Liver (tissue), 9 donors: ENCODE measurements around the gene TBC1D13. TPM values are rescaled to one million over a fixed set of nuclear protein-coding genes. Genes with fewer than 3 reads are reported as not detected.

Source experiments
- DNase-seq: peaks from one replicate; pipeline ENCODE4 v3.0.0-alpha.2; 2017; ENCODE audit warnings: low spot score
- H3K27ac ChIP-seq, 2 donors: one replicate each; pipeline ENCODE4 v1.7.0; 2013; ENCODE audit warnings: inconsistent platforms in 2 of 2, low read length in 2 of 2, control low read depth in 1 of 2, low read depth in 1 of 2, mild to moderate bottlenecking in 1 of 2
- H3K27me3 ChIP-seq, 4 donors: one replicate each; pipeline versions ENCODE4 v1.6.1 to v1.7.0; 2013; ENCODE audit warnings: low read length in 3 of 4, inconsistent platforms in 1 of 4, mild to moderate bottlenecking in 1 of 4, moderate library complexity in 1 of 4; ENCODE audit not compliant: control insufficient read depth in 4 of 4, insufficient read depth in 4 of 4
- H3K36me3 ChIP-seq, 4 donors: one replicate each; pipeline versions ENCODE4 v1.6.1 to v1.7.0; 2013; ENCODE audit warnings: low read length in 3 of 4, mild to moderate bottlenecking in 3 of 4, low read depth in 1 of 4, moderate library complexity in 1 of 4; ENCODE audit not compliant: control insufficient read depth in 4 of 4, insufficient read depth in 3 of 4
- H3K4me1 ChIP-seq, 4 donors: one replicate each; pipeline versions ENCODE4 v1.6.1 to v1.7.0; 2013; ENCODE audit warnings: low read length in 3 of 4, mild to moderate bottlenecking in 3 of 4, moderate library complexity in 1 of 4; ENCODE audit not compliant: control insufficient read depth in 4 of 4, insufficient read depth in 4 of 4
- H3K4me3 ChIP-seq, 3 donors: one replicate each; pipeline versions ENCODE4 v1.6.1 to v1.7.0; 2013; ENCODE audit warnings: low read length in 3 of 3, control low read depth in 1 of 3, low read depth in 1 of 3, mild to moderate bottlenecking in 1 of 3
- H3K9ac ChIP-seq, 2 donors: one replicate each; pipeline ENCODE4 v1.7.0; 2013; ENCODE audit warnings: low read length in 2 of 2, mild to moderate bottlenecking in 2 of 2, moderate library complexity in 2 of 2, control low read depth in 1 of 2, low read depth in 1 of 2
- H3K9me3 ChIP-seq, 4 donors: one replicate each; pipeline versions ENCODE4 v1.6.1 to v1.7.0; 2013; ENCODE audit warnings: low read length in 3 of 4; ENCODE audit not compliant: control insufficient read depth in 4 of 4
- CTCF ChIP-seq: fragments of 150-350 bp; IDR thresholded peaks from 2 replicates; pipeline ENCODE4 v1.5.1; 2017; ENCODE audit warnings: improper control_type of control experiment, low read depth, low read length; ENCODE audit not compliant: missing input control
- FOXA1 ChIP-seq: IDR thresholded peaks from 2 replicates; pipeline ENCODE4 v1.6.1; 2016; ENCODE audit warnings: antibody characterized with exemption
- FOXA2 ChIP-seq: IDR thresholded peaks from 2 replicates; pipeline ENCODE4 v1.6.1; 2016; ENCODE audit warnings: antibody characterized with exemption
- GABPA ChIP-seq, 2 donors: IDR thresholded peaks in 1 of 2; conservative IDR thresholded peaks in 1 of 2; 2 replicates each; pipeline ENCODE4 v1.6.1; 2016; ENCODE audit warnings: antibody characterized with exemption in 2 of 2, mild to moderate bottlenecking in 1 of 2, moderate library complexity in 1 of 2
- HNF4G ChIP-seq: IDR thresholded peaks from 2 replicates; pipeline ENCODE4 v1.6.1; 2016; ENCODE audit warnings: antibody characterized with exemption
- JUND ChIP-seq, 2 donors: IDR thresholded peaks; 2 replicates each; pipeline ENCODE4 v1.6.1; 2016; ENCODE audit warnings: antibody characterized with exemption in 2 of 2
- MAX ChIP-seq: IDR thresholded peaks from 2 replicates; pipeline ENCODE4 v1.6.1; 2016; ENCODE audit warnings: antibody characterized with exemption
- NR2F2 ChIP-seq: IDR thresholded peaks from 2 replicates; pipeline ENCODE4 v1.6.1; 2016; ENCODE audit warnings: antibody characterized with exemption
- RAD21 ChIP-seq, 2 donors: IDR thresholded peaks; 2 replicates each; pipeline ENCODE4 v1.6.1; 2016; ENCODE audit warnings: antibody characterized with exemption in 2 of 2, mild to moderate bottlenecking in 2 of 2
- REST ChIP-seq: IDR thresholded peaks from 2 replicates; pipeline ENCODE4 v1.6.1; 2016; ENCODE audit warnings: antibody characterized with exemption, mild to moderate bottlenecking
- RXRA ChIP-seq, 2 donors: IDR thresholded peaks; 2 replicates each; pipeline ENCODE4 v1.6.1; 2017 to 2018; ENCODE audit warnings: antibody characterized with exemption in 2 of 2, mild to moderate bottlenecking in 1 of 2
- SP1 ChIP-seq: IDR thresholded peaks from 2 replicates; pipeline ENCODE4 v1.6.1; 2018; ENCODE audit warnings: antibody characterized with exemption, mild to moderate bottlenecking
- TAF1 ChIP-seq: conservative IDR thresholded peaks from 2 replicates; pipeline ENCODE4 v1.6.1; 2016; ENCODE audit warnings: antibody characterized with exemption, mild to moderate bottlenecking
- WGBS: extraction: QIAGEN DNeasy Blood & Tissue Kit; methylation state at CpG from one replicate; pipeline ENCODE4 v1.1.7; 2013; 5-methylcytosine and 5-hydroxymethylcytosine counted together
- polyA plus RNA-seq, 2 donors: library from polyadenylated mRNA; stranded (reverse) in 1 of 2; unstranded in 1 of 2; fragments of 200-250 nt in 1 of 2; fragments of >200 nt in 1 of 2; fragmentation: Nextera tagmentation in 1 of 2; extraction: Ambion mirVana in 1 of 2; gene quantifications; one replicate each; pipeline versions ENCODE4 v1.2.1 to v1.2.3, GENCODE V29; 2013 to 2015
- total RNA-seq, 2 donors: library from RNA; depleted of rRNA; stranded (reverse); fragments of >200 nt; gene quantifications; one replicate each; pipeline ENCODE4 v1.2.3, GENCODE V29; 2014
- donor health status: healthy.
- donor health status: healthy.
- donor health status: healthy.
- donor health status: healthy.
- donor health status: healthy.

The TBC1D13 gene
- total and polyA plus RNA-seq, 4 donors = 6.3 to 11.7 (median 8.0) TPM

GRCh38 chr9:128743421-128743820, 43.6 kb upstream of the TBC1D13 start:
- H3K27me3 ChIP-seq = no peaks in the 10 kb centered on the region
- H3K36me3 ChIP-seq = peaks cover 9 to 48% (median 31%) of the 10 kb centered on the region in 4 donors
- WGBS = 98% methylated on average over 1 of the region's 1 CpG
- H3K9me3 ChIP-seq = no peaks in the 10 kb centered on the region
- DNase-seq = no peak
- no peak overlapping the region for H3K27ac ChIP-seq
- TF ChIP-seq NR2F2 (no peak), CTCF (no peak), SP1 (no peak), GABPA (IDR thresholded peaks at IDR 0.05 in 1 of 2, conservative IDR thresholded peaks at IDR 0.05 in 1 of 2) (no peak), RAD21 (IDR thresholded peaks at IDR 0.05) (no peak), HNF4G (no peak), TAF1 (no peak), JUND (IDR thresholded peaks at IDR 0.05) (no peak), REST (no peak), FOXA1 (no peak), MAX (no peak), RXRA (IDR thresholded peaks at IDR 0.05) (no peak), FOXA2 (no peak)
- H3K4me1 ChIP-seq = no peaks in the 10 kb centered on the region
- no peak overlapping the region for H3K4me3 ChIP-seq
- no peak overlapping the region for H3K9ac ChIP-seq

- 98% methylated on average over 1 of the region's 1 CpG for WGBS
- Histone ChIP-seq H3K27ac (no peak overlapping the region), H3K4me3 (no peak overlapping the region), H3K27me3 (no peaks in the 10 kb centered on the region), H3K36me3 (peaks cover 2 to 43% (median 21%) of the 10 kb centered on the region in 4 donors), H3K9ac (no peak overlapping the region), H3K9me3 (no peaks in the 10 kb centered on the region), H3K4me1 (no peaks in the 10 kb centered on the region)
- TF ChIP-seq REST (no peak), HNF4G (no peak), TAF1 (no peak), RXRA (IDR thresholded peaks at IDR 0.05) (no peak), FOXA1 (no peak)
- no peak for DNase-seq
These were observed 39.8 kb upstream of the TBC1D13 start for GRCh38 chr9:128747241-128747640.
